Measurements from ENCODE around the gene CDPF1. TPM values are rescaled to one million over a fixed set of nuclear protein-coding genes. Genes with fewer than 3 reads are reported as not detected.

Gene CDPF1
- total and polyA plus RNA-seq, 2 experiments from 2014 or later = 10.1 to 14.5 TPM

GRCh38 chr22:46260038-46260437 is 9.9 kb upstream of the CDPF1 start:
- Histone ChIP-seq H3K4me1 (ENCODE audit: insufficient read depth) (no peaks in the 10 kb centered on the region), H2AFZ (no peak overlapping the region), H3K27ac (ENCODE audit: low read depth) (no peak overlapping the region), H3K79me2 (replicated peaks; ENCODE audit: insufficient read depth) (no peaks in the 10 kb centered on the region), H4K20me1 (replicated peaks; ENCODE audit: insufficient read depth) (no peaks in the 10 kb centered on the region), H3K4me3 (no peak overlapping the region), H3F3A (replicated peaks; ENCODE audit: low read depth) (0 out of 2 replicates have a peak, but pooled peaks cover 3% of the 10 kb centered on the region), H3K4me2 (no peak overlapping the region), H3K9me2 (ENCODE audit: insufficient read depth) (no peaks in the 10 kb centered on the region; the same call in 1 of the 2 replicates), H3K27me3 (ENCODE audit: insufficient read depth) (peaks cover 52% of the 10 kb centered on the region), H3K36me3 (ENCODE audit: insufficient read depth) (no peaks in the 10 kb centered on the region)
- no peak for TF ChIP-seq EZH2 (IDR thresholded peaks at IDR 0.05; ENCODE audit: low read depth, unreplicated experiment)
- no peak for TF ChIP-seq CREB1 (CRISPR knock-in tag; IDR thresholded peaks at IDR 0.05; ENCODE audit: low read depth)
- no peak for TF ChIP-seq JUNB (IDR thresholded peaks at IDR 0.05; ENCODE audit: unreplicated experiment)
- no peak for TF ChIP-seq ETS1 (IDR thresholded peaks at IDR 0.05)
- no peak for TF ChIP-seq POLR2AphosphoS5 (IDR thresholded peaks at IDR 0.05; ENCODE audit: low read depth)
- TF ChIP-seq ZNF462 (CRISPR knock-in tag; IDR thresholded peaks at IDR 0.05) = no peak
- no peak for TF ChIP-seq REST (IDR thresholded peaks at IDR 0.05; ENCODE audit: unreplicated experiment)
- TF ChIP-seq ZNF331 (CRISPR knock-in tag; IDR thresholded peaks at IDR 0.05; ENCODE audit: low read depth) = no peak
- TF ChIP-seq NANOG (IDR thresholded peaks at IDR 0.05; ENCODE audit: borderline replicate concordance) = no peak
- no peak for TF ChIP-seq STAT1 (IDR thresholded peaks at IDR 0.05; ENCODE audit: unreplicated experiment)
- Mint-ChIP-seq H3K4me3 (no peak overlapping the region; the same call in 2 of the 3 replicates), H3K4me1 (no peaks in the 10 kb centered on the region), H3K36me3 (ENCODE audit: low read depth) (peaks cover 20% of the 10 kb centered on the region), H3K9me3 (peaks cover 44% of the 10 kb centered on the region), H3K27me3 (ENCODE audit: insufficient read depth, low read depth, poor library complexity) (peaks cover 38% of the 10 kb centered on the region), H3K27ac (no peak overlapping the region)
- DNase-seq (ENCODE audit: low spot score) (no peak), ATAC-seq (no peak)

Measured in GM23338 (cell line).